ENCODE measurements around the gene POTEM.
"Not testable (repeated sequence)": the region's sequence is repeated elsewhere in the genome, so short reads cannot be mapped to it uniquely, and the experiment has no call there.

The POTEM gene

DNA sequence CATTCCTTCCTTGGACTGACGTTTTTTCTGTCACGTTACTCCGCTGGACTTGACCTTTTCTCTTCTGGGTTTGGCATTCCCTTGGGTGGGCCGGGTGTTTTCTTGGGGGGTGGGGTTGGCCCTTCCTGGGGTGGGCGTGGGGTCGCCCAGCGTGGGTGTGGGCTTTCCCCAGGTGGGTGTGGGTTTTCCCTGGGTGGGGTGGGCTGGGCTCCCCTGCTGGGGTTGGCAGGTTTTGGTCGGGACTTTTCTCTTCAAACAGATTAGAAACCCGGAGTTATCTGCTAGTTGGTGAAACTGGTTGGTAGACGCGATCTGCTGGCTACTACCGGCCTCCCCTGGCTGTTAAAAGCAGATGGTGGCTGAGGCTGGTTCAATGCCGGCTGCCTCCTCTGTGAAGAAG lies at the start of gene POTEM:
Gene POTEM (plus strand): TSS at position 301 of the 400 bp plus-strand sequence. CDS start 52 bp downstream, at position 353.
- not testable (repeated sequence) for ATAC-seq

DNA sequence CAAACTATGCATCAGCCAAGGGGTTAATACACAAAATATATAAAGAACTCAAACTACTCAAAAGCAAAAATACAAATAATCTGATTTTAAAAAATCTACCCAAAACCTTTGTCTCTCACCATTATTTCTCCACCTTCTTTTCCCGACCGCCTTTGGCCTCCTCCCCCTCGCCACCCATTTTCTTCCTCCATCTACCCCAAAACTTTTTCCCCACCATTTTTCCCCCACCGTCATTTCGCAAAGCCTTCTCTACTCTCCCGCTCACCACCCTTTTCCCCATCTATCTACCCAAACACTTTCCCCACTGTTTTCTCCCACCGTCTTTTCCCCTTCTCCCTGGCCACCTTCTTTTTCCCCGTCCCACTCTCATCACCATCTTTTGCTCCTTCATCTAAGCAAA lies 48.9 kb upstream of the POTEM start:
- ATAC-seq: not testable (repeated sequence)

DNA sequence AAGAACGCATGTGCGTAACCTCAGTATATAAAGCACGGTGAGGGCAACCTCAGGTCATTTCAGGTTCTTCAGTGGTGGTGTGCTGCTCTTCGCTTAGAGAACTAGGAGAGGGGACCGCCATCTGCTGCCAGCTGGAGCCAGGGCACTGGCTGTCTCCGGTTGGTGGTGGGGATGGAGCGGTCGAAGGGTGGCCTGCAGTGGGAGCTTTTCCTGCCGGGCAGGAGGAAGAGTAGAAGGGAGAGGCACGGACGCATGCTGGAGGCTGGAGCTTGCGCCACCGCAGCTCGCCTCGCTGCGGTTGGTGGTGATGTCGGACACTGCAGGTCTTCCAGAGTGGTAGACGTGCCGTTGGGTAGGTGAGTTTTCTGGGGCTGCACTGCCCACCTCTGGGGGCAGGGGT lies 47.2 kb upstream of the POTEM start:
- peak; percentile 80 for ATAC-seq

DNA sequence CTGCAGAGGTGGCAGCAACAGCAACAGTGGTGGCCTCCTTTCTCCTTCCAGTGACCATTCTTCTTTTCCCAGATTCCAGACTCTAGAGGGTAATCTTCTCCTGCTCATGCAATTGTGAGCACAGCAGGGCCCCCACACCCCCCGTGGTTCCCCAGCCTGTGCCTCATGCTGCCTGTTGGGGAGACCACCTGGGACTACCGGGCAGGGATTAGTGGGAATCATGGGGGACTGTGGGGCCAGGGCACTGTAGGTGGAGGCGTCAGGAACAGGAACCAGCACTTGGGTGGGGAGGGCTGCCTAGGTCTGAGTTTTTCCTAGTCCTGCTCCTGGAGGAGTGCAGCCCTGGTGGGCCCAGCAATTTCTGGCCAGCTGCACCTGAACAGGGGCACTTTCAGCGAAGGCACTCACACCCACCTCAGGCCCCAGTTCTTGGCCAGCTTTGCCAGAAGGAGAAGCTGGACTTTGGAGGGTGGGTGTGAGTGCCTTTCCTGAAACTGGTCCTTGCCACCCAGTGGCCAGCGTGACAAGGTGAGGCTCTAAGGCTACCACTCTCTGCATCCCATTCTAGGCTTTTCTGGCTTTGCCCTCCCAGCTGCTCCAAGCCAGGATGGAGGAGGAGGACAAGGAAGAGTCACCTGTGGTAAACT lies 46.1 kb upstream of the POTEM start:
- ATAC-seq: not testable (repeated sequence)

DNA sequence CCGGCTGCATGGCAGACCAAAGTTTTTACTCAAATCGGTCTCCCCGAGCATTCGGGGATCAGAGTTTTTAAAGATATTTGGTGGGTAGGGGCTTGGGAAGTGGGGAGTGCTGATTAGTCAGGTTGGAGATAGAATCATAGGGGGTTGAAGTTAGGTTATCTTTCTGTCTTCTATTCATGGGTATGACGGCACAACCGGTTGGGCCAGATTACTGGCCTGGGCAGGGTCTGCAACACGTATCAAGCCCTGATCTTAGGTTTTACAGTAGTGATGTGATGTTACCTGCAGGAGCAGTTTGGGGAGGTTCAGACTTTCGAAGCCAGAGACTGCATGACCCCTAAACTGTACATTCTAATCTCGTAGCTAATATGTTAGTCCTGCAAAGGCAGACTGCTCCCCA lies 30.4 kb upstream of the POTEM start:
- not testable (repeated sequence) for ATAC-seq

DNA sequence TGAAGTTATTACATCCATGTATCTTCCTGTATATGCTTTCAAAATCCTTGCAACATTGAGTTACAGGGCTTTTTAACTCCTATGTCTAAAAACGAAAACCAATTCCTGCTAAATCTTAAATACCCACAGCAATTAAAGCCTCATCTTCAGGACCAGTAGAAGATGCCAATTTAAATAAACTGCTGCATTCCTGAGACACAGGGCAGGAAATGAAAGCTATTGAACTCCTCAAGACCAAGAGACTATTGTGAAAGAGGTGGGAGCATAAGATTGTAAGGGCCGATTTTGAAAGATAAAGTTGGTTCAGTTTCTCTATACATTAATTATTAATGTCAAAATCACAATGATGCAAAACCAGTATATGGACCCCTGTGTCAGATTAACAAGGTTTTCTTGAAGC lies 28.5 kb upstream of the POTEM start:
- not testable (repeated sequence) for ATAC-seq

DNA sequence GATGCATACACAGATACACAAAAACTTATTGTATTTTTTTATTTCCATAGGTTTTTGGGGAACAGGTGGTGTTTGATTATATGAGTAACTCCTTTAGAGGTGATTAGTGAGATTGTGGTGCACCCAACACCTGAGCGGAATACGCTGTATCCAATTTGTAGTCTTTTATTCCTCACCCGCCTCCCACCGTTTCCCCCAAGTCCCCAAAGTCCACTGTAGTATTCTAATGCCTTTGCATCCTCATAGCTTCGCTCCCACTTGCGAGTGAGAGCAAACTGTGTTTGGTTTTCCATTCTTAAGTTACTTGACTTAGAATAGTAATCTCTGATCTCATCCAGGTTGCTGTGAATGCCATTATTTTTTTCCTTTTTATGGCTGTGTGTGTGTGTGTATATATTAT lies 17.3 kb upstream of the POTEM start:
- ATAC-seq: not testable (repeated sequence)

DNA sequence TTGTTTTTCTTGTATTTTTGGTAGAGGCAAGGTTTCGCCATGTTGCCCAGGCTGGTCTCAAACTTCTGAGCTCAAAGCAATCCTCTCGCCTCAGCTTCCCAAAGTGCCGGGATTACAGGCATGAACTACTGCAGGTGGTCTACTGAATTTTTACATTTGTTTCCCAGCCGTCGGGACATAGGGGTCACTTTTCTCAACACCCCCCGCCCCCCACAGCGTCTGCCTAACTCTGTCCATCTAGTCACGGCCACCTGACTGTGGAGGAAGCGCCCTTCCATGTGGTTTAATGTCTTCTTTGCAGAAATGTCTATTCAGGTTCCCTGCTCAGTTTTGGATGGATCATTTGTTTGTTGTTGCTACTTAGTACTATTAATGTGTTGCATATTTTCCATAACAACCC lies 14.1 kb upstream of the POTEM start:
- ATAC-seq: not testable (repeated sequence)

DNA sequence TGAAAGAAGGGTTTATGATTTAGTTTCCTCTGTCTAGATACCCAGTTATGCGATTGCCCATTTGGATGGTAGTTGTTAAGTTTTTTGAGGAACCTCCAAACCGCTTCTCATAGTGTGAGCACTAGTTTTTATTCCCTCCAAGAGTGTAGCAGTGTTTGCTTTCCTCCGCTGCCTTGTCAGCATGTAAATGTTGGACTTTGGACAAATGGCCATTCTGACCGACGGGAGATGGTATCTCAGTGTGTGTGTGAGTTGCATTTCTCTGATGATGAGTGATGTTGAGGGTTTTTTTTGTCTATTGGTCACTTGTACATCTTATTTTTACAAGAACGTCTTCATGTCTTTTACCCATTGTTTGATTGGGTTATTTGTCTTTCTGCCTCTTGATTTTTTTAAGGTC lies 11.4 kb upstream of the POTEM start:
- ATAC-seq: not testable (repeated sequence)

DNA sequence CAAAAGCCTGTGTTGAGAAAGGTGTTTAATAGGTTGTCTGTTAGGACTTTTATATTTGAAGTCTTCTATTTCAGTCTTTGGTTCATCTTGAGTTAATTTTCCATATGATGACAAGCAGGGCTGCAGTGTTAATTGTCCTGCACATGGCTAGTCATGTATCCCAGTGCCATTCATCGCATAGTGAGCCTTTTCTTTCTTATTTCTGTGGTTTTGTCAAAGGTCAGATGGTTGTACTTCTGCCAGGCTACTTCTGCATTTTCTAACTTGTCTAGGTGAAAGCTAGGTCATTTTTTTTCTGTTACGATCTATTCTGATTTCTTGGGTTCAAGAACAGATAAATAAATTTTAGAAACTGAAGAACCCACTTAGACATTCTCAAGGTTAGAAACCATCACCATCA lies 5.7 kb upstream of the POTEM start:
- not testable (repeated sequence) for ATAC-seq

DNA sequence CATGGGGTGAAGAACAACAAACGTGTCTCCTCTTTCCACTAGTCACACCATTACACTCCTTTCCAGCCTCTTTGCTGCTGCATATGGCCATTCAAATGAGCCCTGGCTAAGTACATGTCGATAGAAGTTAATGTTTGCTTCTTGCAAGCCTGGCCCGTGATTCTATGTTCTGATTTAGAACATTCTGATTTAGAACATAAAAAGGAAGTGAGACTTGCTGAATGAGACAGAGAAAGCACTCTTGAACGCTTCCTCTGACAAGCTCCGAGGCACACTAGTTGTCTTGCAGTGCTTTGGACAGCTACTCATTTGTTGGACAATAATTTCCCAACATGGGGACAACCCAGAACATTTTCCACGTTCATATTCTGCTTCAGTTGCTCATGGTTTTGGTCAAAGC lies 5.1 kb upstream of the POTEM start:
- not testable (repeated sequence) for ATAC-seq

DNA sequence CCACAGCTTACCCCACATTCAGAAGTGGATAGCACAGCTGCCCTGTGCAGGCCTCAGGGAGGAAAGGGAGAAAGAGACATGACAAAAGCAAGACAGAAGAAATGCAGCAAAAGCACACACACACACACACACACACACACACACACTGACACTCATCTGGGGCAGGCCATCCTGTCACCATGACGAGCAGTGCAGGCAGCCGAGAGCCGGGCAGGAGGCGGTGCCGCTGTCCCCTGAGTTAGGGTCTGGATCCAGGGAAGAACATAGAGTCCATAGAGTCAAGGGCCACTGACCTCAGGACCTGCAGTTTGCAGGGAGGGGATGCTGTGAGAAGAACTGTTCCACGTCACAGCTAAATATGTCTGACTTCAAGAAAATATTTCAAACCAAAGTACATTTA lies 4.0 kb upstream of the POTEM start:
- ATAC-seq: not testable (repeated sequence)

DNA sequence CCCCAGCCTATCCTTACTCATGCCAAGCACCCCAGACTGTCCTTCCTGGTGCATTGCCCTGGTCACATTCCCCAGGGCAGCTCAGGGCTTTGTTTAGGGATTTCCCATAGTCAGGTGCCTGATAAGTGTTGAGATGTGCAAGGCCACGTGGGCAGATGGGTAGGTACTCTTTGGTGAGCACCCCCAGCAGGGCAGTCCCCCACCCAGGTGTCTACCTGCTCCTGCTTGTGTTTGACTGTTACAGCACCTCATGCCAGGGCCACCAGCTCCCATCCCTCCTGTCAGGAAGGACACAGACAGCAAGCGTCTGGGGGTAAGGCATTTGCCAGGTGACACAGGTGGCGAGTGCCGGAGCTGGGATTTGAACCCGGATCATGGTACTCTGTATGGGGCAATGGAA lies 2.4 kb upstream of the POTEM start:
- ATAC-seq: not testable (repeated sequence)

DNA sequence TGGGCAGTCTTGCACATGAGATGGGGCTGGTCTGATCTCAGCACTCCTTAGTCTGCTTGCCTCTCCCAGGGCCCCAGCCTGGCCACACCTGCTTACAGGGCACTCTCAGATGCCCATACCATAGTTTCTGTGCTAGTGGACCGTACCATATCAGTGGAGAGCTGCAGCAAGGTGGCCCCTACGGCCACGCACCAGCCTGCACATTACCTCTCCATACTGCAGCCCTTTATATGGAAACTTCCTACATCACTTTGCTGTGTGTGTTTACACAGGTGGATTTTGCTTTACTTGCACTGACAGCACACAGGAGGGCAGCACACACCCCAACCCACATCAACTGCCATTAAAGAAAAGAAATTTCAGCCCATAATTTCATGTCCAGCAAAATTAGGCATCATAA lies 35.3 kb downstream of the POTEM start:
- ATAC-seq: not testable (repeated sequence)

DNA sequence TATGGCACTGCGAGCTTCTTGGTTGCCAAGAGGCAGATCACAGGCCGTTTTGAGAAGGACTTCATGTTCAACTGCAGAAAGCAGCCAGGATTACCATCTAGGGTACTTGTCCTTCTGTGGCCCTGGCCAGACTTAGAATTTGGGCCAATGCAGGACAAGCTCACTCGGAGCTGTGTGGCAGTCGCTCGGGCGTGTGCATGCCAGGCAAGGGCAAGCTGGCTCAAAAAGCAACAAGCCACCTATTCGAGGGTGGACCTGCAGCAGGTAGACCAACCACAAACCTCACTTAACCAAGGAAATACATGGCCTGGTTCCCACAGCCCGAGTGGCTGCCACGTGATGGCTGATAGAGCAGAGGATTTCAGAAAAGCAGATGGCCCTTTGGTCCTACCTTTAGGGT lies 39.3 kb downstream of the POTEM start:
- ATAC-seq: not testable (repeated sequence)

DNA sequence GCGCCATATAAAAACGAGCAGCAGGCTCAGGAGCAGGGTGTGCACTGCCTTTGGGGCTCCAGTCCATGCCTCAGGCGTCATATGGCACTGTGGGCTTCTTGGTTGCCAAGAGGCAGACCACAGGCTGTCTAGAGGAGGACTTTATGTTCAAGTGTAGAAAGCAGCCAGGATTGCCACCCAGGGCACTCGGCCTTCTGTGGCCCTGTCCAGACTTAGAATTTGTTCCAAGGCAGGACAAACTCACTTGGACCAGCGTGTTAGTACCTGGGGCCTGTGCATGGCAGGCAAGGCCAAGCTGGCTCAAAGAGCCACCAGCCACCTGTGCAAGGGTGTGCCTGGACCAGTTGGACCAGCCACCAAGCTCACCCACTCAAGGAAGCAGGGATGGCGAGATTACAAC lies 40.4 kb downstream of the POTEM start:
- not testable (repeated sequence) for ATAC-seq

DNA sequence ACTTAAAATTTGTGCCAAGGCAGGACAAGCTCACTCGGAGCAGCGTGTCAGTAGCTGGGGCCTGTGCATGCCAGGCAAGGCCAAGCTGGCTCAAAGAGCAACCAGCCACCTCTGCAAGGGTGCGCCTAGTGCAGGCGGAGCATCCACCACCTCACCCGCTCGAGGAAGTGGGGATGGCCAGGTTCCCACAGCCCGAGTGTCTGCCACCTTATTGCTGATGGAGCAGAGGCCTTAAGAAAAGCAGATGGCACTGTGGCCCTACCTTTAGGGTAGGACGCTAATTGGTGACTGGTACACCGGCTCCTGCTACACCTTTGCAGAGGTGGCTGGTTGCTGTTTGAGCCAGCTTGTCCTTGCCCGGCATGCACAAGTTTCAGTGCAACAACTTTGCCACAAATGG lies 43.8 kb downstream of the POTEM start:
- ATAC-seq: not testable (repeated sequence)

DNA sequence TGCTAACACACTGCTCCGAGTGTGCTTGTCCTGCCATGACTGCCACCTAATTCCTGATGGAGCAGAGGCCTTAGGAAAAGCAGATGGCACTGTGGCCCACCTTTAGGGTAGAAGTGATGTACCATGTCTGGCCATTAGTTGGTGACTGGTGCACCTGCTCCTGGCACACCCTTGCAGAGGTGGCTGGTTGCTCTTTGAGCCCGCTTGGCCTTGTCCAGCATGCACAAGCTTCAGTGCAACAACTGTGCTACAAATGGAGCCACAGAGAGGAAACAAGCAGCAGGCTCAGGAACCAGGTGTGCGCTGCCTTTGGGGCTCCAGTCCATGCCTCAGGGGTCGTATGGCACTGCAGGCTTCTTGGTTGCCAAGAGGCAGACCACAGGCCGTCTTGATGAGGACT lies 44.5 kb downstream of the POTEM start:
- ATAC-seq: not testable (repeated sequence)

DNA sequence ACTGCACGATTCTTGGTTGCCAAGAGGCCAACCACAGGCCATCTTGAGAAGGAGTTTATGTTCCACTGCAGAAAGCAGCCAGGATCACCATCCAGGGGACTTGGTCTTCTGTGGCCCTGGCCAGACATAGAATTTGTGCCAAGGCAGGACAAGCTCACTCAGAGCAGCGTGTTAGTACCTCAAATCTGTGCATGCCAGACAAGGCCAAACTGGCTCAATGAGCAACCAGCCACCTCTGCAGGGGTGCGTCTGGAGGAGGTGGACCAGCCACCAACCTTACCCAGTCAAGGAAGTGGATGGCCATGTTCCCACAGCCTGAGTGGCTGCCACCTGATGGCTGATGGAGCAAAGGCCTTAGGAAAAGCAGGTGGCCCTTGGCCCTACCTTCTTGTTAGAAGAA lies 48.0 kb downstream of the POTEM start:
- ATAC-seq: not testable (repeated sequence)

DNA sequence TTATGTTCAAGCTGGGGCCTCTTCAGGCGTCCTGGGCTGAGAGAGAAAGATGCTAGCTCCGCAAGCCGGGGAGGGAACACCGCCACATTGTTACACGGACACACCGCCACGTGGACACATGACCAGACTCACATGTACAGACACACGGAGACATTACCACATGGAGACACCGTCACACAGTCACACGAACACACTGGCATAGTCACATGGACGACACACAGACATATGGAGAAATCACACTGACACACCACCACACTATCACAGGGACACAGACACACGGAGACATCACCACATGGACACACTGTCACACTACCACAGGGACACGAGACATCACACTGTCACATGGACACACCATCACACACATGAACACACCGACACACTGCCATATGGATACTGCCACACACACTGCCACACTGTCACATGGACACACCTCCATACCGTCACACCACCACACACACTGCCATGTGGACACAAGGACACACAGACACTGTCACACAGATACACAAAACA lies 57.9 kb downstream of the POTEM start:
- not testable (repeated sequence) for ATAC-seq

DNA sequence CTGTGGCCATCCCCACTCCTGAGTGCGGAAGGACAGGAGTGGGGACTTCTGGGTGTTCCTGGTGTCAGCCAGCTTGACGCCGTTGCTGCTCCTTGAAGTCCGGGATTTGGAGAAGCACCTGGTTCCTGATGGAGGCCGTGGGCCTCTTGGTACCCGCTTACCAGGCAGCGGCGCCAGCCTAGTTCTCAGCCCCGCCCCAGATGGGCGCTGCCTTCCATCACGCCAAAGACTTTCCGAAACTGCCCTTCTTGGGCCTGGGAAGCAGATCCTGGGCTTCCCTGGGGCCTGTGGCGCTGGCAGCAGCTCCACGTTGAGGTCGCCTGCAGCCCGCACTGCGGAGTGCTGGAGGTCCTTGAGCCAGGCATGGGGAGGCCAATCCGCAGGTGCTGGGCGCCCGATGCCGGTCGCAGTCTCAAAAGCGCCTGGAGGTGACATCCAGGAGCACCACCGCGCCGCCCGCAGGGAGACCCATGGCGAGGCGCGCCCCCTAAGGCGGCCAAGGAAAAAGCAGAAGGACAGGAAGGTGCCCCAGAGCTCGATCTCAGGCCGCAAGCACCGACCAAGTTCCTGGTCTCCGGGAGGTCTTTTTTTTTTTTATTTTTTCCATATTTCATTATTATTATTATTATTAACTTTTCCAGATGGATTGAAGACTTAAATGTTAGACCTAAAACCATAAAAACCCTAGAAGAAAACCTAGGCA lies 59.6 kb downstream of the POTEM start:
- peak; percentile 80 for ATAC-seq

DNA sequence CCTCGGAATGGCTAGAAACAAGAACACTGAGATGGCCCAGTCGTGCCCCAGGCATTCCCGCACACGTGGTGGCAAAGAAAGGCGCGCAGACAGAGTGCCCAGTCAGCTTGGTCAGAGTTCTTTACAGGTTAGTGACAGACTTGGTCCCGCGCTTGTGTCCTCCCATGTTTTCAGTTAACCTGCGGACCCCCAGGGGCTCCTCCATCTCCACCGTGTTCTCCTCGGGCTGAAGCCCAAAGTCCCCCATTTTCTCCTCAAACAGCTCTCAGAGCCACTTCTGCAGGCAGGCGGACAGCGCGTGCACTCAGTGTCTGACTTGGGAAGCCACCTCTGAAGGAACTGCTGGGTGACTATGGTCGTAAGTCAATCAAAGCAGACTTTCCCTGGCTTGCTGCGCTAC lies 60.7 kb downstream of the POTEM start:
- ATAC-seq: not testable (repeated sequence)

DNA sequence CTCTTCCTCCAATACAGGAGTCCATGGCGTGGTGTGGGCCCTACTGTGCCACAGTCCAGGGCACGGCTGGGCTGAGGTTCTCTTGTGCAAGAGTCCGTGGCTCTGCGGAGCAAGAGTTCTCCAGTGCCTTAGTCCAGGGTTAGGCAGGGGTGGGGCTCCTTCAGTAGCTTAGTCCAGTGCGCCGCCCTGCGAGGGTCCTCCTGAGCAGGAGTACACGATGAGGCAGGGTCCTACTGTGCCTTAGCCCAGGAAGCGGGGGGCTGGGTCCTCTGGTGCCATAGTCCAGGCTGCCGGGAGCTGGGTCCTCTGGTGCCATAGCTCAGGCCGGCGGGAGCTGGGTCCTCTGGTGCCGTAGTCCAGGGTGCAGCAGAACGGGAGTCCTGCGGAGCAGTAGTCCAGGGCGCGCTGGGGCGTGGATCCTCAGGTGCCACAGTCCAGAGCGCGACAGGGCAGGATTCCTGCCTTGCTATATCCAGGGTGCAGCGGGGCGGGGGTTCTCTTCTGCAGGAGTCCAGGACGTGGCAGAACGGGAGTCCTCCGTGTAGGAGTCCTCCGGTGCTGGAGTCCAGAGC lies 69.7 kb downstream of the POTEM start:
- not testable (repeated sequence) for ATAC-seq

Measured in SK-N-SH treated with all-trans-retinoic acid at 6 μM for 48 hours (cell line).